ENCODE data around the gene TMX1. TPM values are rescaled to one million over a fixed set of nuclear protein-coding genes. Genes with fewer than 3 reads are reported as not detected.

The TMX1 gene
- total RNA-seq, 2 donors from 2014 or later = 39.6 to 40.5 TPM

DNA sequence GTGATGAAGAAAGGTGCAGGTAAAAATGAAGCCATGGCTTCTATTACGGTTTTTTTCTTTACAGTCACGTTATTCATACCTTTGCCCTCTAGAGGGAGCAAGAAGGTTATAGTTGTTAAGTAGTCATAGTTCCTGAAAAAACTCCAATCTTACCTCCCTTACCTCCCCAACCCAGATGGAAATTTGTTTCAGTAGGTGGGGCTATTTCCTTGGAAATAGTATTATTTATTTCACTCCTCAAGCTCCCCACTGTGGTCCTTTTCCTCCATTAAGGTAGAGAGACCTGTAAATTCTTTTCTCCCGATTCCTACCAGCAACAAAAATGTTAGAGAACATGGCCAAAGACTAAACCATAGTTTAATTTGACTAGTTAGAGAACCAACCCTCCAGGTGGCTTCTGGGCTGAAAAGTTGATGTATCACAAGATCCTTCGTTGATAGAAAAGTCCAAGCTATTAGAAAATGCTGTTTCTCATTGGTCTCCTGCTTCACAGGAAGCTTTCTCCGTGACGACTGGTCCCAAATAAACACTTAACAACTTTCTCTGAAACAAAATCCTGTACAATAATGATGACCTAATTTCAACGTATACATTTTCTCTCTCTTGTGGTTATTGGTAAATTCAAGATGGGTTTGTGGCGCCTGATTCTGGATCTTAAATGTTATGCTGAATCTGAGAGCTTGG, 43.5 kb downstream of the TMX1 start:
- DNase-seq (no peak), ATAC-seq (peak; percentile 68)
- intact Hi-C loops (cut with DNase I, micrococcal nuclease) = loop anchor here (2.0 to 10.0 kb wide), 4 partner anchors 371 to 691 kb away; partner anchors contain the start of gene FRMD6 (in 1 of the 2)

DNA sequence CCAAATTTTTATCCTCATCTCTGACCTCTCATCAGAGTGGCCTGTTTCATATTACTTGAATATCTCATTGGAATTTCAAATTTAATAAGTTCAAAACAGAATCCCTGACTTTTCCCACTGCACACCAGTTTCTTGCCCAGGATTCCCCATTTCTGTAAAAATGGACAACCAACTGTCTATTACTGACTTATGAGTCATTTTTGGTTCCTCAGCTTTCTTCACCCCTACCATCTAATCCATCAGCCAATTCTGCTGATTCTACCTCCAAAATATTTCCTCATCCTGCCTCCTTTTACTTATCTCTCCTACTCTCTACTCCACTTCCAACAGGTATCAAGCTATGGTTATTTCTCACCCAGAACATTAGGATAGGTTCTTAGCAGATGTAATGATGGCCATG, 44.2 kb downstream of the TMX1 start:
- intact Hi-C loops (cut with DNase I, micrococcal nuclease) = loop anchor here (10.0 kb wide), 3 partner anchors 371 to 691 kb away; partner anchors contain the start of gene FRMD6 (in 1 of the 2)
- DNase-seq = no peak
- no peak for ATAC-seq

DNA sequence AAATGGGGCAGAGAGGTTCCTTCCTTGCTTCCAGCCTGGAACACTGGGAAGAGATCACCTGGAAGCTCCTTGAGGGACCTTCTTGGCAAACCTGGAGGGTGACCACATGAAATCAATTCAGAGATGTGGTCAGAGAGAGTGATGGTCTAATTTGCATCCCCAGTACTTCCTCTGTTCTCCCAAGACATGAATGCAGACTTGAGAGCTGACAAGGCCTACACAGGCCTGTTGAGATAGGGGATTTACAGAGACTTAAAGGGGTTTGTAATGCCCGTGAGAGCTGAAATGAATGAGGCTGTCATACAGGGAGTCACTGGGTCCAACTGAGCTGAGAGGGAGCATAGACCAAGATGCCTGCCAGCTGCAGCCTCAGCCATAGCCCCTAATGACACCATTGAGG, 45.1 kb downstream of the TMX1 start:
- intact Hi-C loops (cut with DNase I, micrococcal nuclease) = loop anchor here (10.0 kb wide), 3 partner anchors 370 to 690 kb away; partner anchors contain the start of gene FRMD6 (in 1 of the 2)
- ATAC-seq (no peak), DNase-seq (no peak)

DNA sequence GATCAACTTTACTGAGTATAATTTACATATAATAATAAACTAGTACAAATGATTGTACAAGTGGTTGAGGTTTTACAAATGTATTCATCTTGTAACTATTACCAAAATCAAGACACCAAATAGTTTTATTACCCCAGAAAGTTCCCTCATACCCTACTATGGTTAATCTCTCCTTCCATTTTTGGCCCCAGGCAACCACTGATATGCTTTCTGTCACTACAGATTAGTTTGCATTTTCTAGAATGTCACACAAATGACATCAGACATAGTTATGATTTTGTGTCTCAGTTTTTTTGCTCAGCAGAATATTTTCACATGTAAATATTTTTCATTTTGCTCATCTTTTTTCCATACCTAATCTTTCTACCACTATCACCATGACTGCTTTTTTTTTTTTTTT, 49.1 kb downstream of the TMX1 start:
- intact Hi-C loops (cut with DNase I, micrococcal nuclease) = loop anchor here (10.0 kb wide), 3 partner anchors 366 to 686 kb away; partner anchors contain the start of gene FRMD6 (in 1 of the 2)
- DNase-seq = no peak

DNA sequence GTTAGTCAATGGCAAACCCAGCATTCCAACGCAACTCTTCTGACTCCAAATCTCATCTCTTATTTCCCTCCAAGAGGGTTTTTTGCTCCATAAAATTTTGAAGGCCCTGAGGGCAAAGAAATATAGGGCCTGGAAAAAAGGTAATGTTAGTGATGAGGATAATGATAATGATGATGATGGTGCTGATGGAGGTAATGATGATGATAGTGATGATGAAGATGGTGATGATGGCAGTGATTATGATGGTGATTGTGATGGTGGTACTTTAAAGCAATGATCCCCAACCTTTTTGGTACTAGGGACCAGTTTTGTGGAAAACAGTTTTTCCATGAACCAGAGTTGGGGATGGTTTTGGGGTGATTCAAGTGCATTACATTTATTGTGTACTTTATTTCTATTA, 50.1 kb downstream of the TMX1 start:
- intact Hi-C loops (cut with DNase I, micrococcal nuclease) = no loop called here
- ATAC-seq (no peak), DNase-seq (no peak)

More for the DNA sequence above, 49.1 kb downstream of the TMX1 start:
- ATAC-seq = no peak

DNA sequence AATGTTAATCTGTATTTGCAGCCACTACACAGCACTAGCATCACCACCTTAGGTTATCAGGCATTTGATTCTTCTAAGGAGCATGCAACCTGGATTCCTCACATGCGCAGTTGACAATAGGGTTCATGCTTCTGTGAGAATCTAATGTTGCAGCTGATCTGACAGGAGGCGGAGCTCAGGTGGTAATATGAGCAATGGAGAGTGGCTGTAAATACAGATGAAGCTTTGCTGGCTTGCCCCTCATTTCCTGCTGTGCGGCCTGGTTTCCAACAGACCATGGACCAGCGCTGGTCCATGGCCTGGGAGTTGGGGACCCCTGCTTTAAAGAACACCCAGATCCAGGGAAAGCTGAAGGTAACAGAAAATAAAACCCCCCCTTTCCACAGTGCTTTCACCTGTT, 51.0 kb downstream of the TMX1 start:
- DNase-seq (no peak), ATAC-seq (no peak)
- intact Hi-C loops (cut with DNase I, micrococcal nuclease) = no loop called here

DNA sequence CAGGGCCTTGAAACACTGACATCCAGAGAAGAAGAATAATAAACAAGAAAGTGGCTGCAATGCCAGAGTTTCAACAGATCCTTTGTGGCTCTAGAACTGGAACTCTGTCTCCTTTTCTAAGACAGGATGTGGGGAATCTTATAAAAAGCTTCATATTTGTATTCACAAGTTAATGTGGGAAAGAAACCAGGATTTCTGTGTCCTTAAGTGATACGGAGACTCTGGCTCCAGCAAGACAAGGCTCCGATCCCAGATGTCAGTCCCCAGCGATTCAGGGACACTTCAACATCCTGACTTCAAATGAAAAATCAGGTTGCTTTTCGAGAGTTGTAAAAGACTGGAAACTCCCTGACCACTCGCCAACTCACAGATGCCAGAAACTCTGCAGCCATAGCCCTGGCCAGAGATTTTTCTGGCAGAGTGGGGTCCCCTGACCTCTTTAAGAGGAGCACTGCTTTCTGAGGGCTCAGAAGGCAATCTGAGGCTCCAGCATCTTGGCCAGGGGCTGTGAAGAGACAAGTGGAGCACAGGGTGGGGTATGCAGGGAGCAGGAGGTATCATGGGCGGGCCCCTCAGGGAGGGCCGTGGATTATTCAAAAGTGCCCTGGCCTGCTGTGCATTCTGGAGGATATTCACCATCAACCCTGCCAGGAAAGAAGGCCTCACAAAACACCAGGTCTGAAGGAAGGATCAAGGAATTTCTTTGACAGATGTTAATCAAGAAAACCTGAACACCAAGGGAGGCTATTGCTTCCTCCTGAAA, 53.3 kb downstream of the TMX1 start:
- intact Hi-C loops (cut with DNase I, micrococcal nuclease) = no loop called here
- ATAC-seq (no peak), DNase-seq (peak in 1 of 2 donors; percentile 27)

DNA sequence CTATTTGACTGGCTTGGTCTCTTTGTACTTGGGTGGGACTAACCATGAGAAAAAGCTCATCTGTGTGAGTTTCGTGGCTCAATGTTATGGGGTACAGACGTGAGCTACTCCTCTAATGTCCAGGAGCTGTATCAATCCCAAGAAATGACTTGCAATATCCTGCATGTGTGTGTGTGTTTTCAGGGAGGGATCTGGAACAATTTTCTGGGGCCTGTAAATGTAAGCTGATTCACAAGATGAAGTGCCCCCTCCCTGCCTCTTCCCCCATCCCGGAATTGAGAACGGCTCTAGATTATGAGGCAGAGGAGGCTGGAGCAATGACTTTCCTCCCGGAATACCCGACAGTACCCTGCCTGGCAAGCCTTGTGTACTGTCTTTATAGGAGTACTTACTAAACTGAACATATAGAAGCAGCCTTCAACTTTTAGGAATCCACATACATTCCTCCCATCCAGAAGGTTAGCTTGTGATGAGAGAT, 53.9 kb downstream of the TMX1 start:
- no peak for ATAC-seq
- intact Hi-C loops (cut with DNase I, micrococcal nuclease) = no loop called here
- DNase-seq = no peak

DNA sequence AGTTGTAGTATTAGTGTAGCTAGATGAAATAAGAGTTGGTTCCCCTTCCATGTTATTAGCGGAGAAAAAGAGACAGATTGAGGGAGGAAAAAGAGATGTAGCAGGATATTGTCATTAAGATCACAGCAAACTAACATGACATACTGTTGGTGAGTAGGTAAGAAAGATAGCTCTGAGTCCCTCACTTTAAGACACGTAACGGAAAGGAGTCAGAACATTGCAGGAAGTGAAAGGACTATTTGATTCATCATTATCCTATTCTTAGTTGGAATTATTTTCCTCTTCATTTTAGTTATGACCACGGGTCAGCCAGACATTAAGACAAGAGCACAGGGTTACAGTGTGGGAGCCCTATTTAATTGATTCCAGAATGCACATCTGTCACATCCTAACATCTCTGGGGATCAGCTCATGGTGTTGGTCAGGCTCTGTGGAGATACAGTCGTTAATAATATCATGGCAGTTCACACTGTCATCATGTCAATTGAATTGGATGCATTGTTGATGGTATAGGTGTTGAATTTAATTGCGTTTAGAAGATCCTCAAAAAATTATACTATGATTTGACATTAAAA, 55.0 kb downstream of the TMX1 start:
- ATAC-seq (no peak), DNase-seq (no peak)
- intact Hi-C loops (cut with DNase I, micrococcal nuclease) = no loop called here

DNA sequence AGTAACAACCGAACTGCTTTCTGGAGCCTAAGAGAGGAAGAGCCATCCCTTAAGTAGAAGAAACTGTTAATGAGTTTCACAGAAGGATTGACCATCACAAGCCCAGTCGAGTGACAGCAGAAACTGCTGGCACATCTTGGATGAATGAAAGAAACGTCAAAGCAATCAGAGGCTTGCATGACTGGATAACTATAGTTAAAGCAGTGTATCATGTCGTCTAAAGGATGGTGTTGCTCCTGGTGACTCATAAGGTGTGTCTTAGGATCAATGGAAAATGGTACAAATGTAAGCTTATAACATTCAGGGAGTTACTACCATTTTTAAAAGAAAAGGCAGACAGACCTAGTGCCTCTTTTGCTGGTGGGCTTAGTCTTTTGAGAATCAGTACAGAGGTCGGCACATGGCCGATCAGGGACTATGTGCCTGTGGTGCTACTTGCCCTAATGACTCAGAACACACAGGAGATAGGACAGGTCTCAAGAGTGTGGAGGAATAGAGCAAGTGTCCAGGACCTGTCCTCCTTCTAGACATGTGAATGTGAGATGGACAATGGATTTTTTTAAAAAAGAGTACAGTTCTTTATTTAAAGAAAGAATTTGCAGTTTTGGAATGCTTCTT, 55.7 kb downstream of the TMX1 start:
- ATAC-seq = no peak
- no peak for DNase-seq
- intact Hi-C loops (cut with DNase I, micrococcal nuclease) = no loop called here

DNA sequence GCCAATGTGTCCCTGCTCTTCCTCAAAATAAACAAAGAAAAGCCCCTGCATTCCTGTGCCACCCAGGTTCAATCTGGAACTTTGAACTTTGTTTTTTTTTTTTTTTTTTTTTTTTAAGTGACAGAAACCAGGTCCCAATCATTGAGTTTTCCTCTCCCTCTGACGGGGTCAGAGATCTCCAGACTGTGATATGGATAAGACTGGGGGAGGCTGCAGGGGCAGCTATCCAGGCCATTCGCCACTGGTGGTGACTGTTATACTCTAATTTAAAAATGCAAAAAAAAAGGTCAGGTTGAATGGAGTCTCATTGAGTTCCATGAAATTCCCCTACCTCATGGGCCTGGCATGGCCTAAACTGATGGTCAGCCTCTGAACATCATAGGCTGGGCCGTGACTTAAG, 57.0 kb downstream of the TMX1 start:
- intact Hi-C loops (cut with DNase I, micrococcal nuclease) = no loop called here
- ATAC-seq (no peak), DNase-seq (no peak)

DNA sequence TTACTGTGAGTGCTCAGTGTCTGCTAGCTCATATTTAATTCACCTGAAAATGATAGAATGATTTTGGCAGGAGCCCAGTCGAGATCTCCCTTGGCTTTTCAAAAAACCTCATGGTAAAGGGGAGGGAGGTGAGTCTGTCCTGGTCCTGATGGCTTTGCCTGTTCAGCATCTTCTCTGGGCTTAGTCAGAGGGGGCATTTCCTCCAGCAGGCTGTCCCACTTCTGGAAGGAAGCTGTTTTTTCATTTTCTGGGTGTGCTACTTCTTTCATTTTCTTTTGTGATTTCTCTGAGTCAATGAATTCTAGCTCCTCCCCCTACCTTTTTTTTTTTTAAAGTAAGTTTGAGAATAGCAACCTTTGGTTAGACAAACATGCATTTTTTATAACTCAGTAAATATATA, 58.8 kb downstream of the TMX1 start:
- intact Hi-C loops (cut with DNase I, micrococcal nuclease) = no loop called here
- ATAC-seq (no peak), DNase-seq (no peak)

DNA sequence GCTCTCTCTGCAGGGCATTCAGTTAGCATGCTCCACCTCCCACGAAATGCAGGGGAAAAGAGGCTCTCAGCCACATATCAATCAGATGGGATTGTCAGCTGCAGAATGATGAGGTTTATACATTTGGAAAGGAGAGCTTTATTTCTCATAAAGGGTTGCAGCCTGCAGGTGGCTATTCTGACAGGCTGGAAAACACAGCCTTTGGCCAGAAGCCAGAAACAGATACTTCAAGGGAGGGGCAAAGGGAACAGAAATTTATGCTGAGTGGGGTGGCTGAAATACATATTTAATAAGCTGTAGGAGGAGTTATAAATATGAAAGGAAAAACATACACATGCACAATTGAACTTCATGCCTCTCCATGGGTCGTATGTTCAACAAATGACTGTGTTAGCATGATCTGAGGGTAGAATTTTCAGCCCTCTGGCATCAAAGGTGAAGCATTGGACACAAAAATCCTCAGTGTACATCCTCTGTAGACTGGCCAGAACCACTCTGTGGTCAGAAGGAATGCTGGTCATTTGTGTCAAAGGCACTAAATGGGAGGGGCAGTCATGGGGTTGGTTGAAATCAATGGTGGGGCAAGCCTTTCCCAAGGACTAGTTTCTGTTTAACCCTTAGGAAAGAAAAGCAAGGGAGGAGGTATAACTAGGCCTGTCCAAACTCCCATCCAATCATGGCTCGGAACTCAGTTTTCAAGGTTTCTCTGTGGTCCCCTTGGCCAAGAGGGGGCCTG, 62.4 kb downstream of the TMX1 start:
- intact Hi-C loops (cut with DNase I, micrococcal nuclease) = no loop called here
- ATAC-seq (no peak), DNase-seq (no peak)

DNA sequence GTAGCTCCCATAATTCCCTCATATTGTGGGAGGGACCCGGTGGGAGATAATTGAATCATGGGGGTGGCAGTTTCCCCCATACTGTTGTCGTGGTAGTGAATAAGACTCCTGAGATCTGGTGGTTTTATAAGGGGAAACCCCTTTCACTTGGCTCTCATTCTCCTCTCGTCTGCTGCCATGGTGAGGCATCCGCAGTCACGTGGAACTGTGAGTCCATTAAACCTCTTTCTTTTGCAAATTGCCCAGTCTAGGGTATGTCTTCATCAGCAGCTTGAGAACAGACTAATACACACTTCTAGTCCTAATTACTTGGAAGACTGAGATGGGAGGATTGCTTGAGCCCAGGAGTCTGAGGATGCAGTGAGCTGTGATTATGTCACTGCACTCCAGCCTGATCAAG, 64.4 kb downstream of the TMX1 start:
- ATAC-seq = no peak
- intact Hi-C loops (cut with DNase I, micrococcal nuclease) = no loop called here
- DNase-seq = no peak

DNA sequence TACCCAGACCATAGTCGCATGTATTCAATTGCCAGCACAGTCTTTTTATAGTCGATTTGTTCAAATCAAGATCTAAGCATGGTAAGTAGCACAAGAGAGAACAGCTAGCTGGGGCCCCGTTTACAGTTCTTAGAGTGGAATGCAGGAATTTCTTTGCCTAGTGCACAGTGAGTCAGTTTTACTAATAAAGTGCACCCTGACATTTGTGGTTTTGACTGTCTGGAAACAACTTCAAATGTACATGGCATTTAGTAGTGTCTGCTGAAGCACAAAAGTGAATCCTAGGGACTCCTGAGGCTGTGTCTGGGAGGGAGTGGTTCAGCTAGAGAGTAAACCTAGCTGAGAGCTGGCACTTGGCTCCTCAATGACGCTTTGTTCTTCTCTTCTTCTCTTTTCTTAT, 64.9 kb downstream of the TMX1 start:
- intact Hi-C loops (cut with DNase I, micrococcal nuclease) = no loop called here
- no peak for ATAC-seq

DNA sequence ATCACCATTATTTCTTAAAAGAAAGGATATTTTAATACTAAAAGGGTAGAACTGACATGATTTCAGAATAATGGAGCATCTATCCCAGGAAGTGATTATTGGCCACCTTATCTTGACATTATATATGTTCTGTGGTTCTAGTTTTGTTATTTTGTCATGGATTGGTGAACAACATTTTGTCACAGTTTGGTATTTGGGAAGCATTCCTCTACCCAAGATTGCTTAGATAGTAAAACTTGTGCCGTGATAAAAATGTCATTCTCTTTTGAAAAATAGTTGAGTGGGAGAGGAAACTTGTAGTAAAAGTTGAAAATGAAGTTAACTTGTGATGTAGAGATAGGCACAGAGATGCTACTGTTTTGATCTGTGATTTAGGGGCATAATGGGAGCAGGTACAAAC, 65.7 kb downstream of the TMX1 start:
- DNase-seq = no peak
- no peak for ATAC-seq
- intact Hi-C loops (cut with DNase I, micrococcal nuclease) = no loop called here

More for the DNA sequence above, 64.9 kb downstream of the TMX1 start:
- no peak for DNase-seq
